Aorta (tissue), 5 donors: ENCODE results near the gene PRKAR1B. TPM values are rescaled to one million over a fixed set of nuclear protein-coding genes. Genes with fewer than 3 reads are reported as not detected.

Source experiments
- ATAC-seq: fragments of 200-7000 bp; cut with Tn5 transposase; one replicate; pipeline ENCODE4 v1.9.1; 2022; ENCODE audit warnings: moderate library complexity; ENCODE audit not compliant: low FRiP score
- DNase-seq, 2 donors: peaks; one replicate each; pipeline ENCODE4 v3.0.0-alpha.2; 2020
- H3K27ac ChIP-seq, 2 donors: one replicate each; pipeline ENCODE4 v1.5.1; 2013; ENCODE audit warnings: low read length in 2 of 2, mild to moderate bottlenecking in 2 of 2, moderate library complexity in 2 of 2, control low read depth in 1 of 2, inconsistent platforms in 1 of 2, low read depth in 1 of 2
- H3K27me3 ChIP-seq, 2 donors: one replicate each; pipeline ENCODE4 v1.6.1; 2013; ENCODE audit warnings: control low read depth in 1 of 2, low read length in 1 of 2, mild to moderate bottlenecking in 1 of 2, moderate library complexity in 1 of 2; ENCODE audit not compliant: insufficient read depth in 2 of 2, control insufficient read depth in 1 of 2
- H3K36me3 ChIP-seq, 2 donors: one replicate each; pipeline ENCODE4 v1.6.1; 2013; ENCODE audit warnings: control low read depth in 1 of 2, low read length in 1 of 2, mild to moderate bottlenecking in 1 of 2; ENCODE audit not compliant: insufficient read depth in 2 of 2, control insufficient read depth in 1 of 2
- H3K4me1 ChIP-seq, 2 donors: one replicate each; pipeline ENCODE4 v1.6.1; 2013; ENCODE audit warnings: low read length in 2 of 2, control low read depth in 1 of 2, mild to moderate bottlenecking in 1 of 2, moderate library complexity in 1 of 2; ENCODE audit not compliant: insufficient read depth in 2 of 2, control insufficient read depth in 1 of 2
- H3K4me3 ChIP-seq, 2 donors: one replicate each; pipeline ENCODE4 v1.5.1; 2013; ENCODE audit warnings: low read length in 2 of 2, control low read depth in 1 of 2, mild to moderate bottlenecking in 1 of 2
- H3K9me3 ChIP-seq: one replicate; pipeline ENCODE4 v1.6.1; 2013; ENCODE audit warnings: mild to moderate bottlenecking, low read length; ENCODE audit not compliant: control insufficient read depth
- WGBS, 2 donors: extraction: QIAGEN DNeasy Blood & Tissue Kit; methylation state at CpG; one replicate each; pipeline ENCODE4 v1.1.7; 2013; 5-methylcytosine and 5-hydroxymethylcytosine counted together
- intact Hi-C, 2 donors: fragments of 100-400 bp; cut with DNase I; formaldehyde crosslinking; loops; one replicate each; pipeline versions ENCODE4 v1.14.2 to v1.15.0; 2022
- polyA plus RNA-seq, 2 donors: library from polyadenylated mRNA; stranded (reverse); fragments of 200-250 nt; gene quantifications; one replicate each; pipeline ENCODE4 v1.2.3, GENCODE V29; 2013
- total RNA-seq, 2 donors: library from RNA; stranded (reverse); fragmentation: NEBNext Ultra II Directional; extraction: Animal tissue kit (Norgen Biotek cat#: 25700); gene quantifications; one replicate each; pipeline ENCODE4 v1.2.1, GENCODE V29; 2021
- donor health status: healthy with polysubstance abuse.
- donor health status: Bipolar disorder and iron deficiency.
- donor health status: DM: no; HTN: no; CAD: no.
- donor health status: DM: no; HTN: no; CAD: no.
- donor health status: DM: yes; HTN: yes; CAD: no.

The PRKAR1B gene
- total and polyA plus RNA-seq, 4 donors = 6.6 to 16.2 (median 14.1) TPM

GRCh38 chr7:725223-726005 lies 1.7 kb downstream of the PRKAR1B start:
- no peak for ATAC-seq
- no peaks in the 10 kb centered on the region for H3K4me1 ChIP-seq
- no peaks in the 10 kb centered on the region for H3K36me3 ChIP-seq
- H3K27ac ChIP-seq = no peak overlapping the region
- no peaks in the 10 kb centered on the region for H3K9me3 ChIP-seq
- H3K4me3 ChIP-seq = no peak overlapping the region
- intact Hi-C loops = no loop called here
- H3K27me3 ChIP-seq = no peaks in the 10 kb centered on the region
- DNase-seq = no peak
- 90 to 96% methylated on average over 8 of the region's 8 CpGs for WGBS, 2 donors

- intact Hi-C loops = no loop called here
- Histone ChIP-seq H3K4me1 (no peaks in the 10 kb centered on the region), H3K27ac (no peak overlapping the region), H3K27me3 (no peaks in the 10 kb centered on the region), H3K9me3 (no peaks in the 10 kb centered on the region), H3K4me3 (no peak overlapping the region), H3K36me3 (no peaks in the 10 kb centered on the region)
- no peak for ATAC-seq
- 93 to 95% methylated on average over 7 of the region's 7 CpGs for WGBS, 2 donors
- DNase-seq = no peak
Observed at GRCh38 chr7:724298-724697, 2.8 kb downstream of the PRKAR1B start.

GRCh38 chr7:723541-723940 lies 3.5 kb downstream of the PRKAR1B start:
- H3K36me3 ChIP-seq = no peaks in the 10 kb centered on the region
- no peak for DNase-seq
- no peaks in the 10 kb centered on the region for H3K9me3 ChIP-seq
- no peak for ATAC-seq
- 96 to 97% methylated on average over 9 of the region's 9 CpGs for WGBS, 2 donors
- no peak overlapping the region for H3K27ac ChIP-seq
- no peak overlapping the region for H3K4me3 ChIP-seq
- intact Hi-C loops = no loop called here
- H3K4me1 ChIP-seq = no peaks in the 10 kb centered on the region
- no peaks in the 10 kb centered on the region for H3K27me3 ChIP-seq

- DNase-seq = no peak
- H3K4me3 ChIP-seq = no peak overlapping the region
- no peak overlapping the region for H3K27ac ChIP-seq
- 94 to 96% methylated on average over 5 of the region's 5 CpGs for WGBS, 2 donors
- no peaks in the 10 kb centered on the region for H3K36me3 ChIP-seq
- intact Hi-C loops = no loop called here
- H3K9me3 ChIP-seq = no peaks in the 10 kb centered on the region
- H3K27me3 ChIP-seq = no peaks in the 10 kb centered on the region
- no peak for ATAC-seq
- H3K4me1 ChIP-seq = no peaks in the 10 kb centered on the region
Observed at GRCh38 chr7:721619-722248, 5.3 kb downstream of the PRKAR1B start.

GRCh38 chr7:716636-717035 lies 10.4 kb downstream of the PRKAR1B start:
- no peaks in the 10 kb centered on the region for H3K36me3 ChIP-seq
- H3K4me1 ChIP-seq = no peaks in the 10 kb centered on the region
- intact Hi-C loops = no loop called here
- no peak overlapping the region for H3K4me3 ChIP-seq
- no peaks in the 10 kb centered on the region for H3K27me3 ChIP-seq
- WGBS, 2 donors = 86 to 89% methylated on average over 11 of the region's 11 CpGs
- ATAC-seq (no peak), DNase-seq (no peak)
- no peaks in the 10 kb centered on the region for H3K9me3 ChIP-seq
- H3K27ac ChIP-seq = no peak overlapping the region

GRCh38 chr7:716222-716621 lies 10.9 kb downstream of the PRKAR1B start:
- Histone ChIP-seq H3K27ac (no peak overlapping the region), H3K4me1 (no peaks in the 10 kb centered on the region), H3K27me3 (no peaks in the 10 kb centered on the region), H3K9me3 (no peaks in the 10 kb centered on the region), H3K36me3 (no peaks in the 10 kb centered on the region), H3K4me3 (no peak overlapping the region)
- DNase-seq (no peak), ATAC-seq (no peak)
- 60 to 66% methylated on average over 10 of the region's 10 CpGs for WGBS, 2 donors
- intact Hi-C loops = no loop called here

GRCh38 chr7:714251-714671 lies 12.8 kb downstream of the PRKAR1B start:
- no peak overlapping the region for H3K27ac ChIP-seq
- H3K27me3 ChIP-seq = no peaks in the 10 kb centered on the region
- ATAC-seq (no peak), DNase-seq (no peak)
- 91 to 93% methylated on average over 13 of the region's 13 CpGs for WGBS, 2 donors
- no peaks in the 10 kb centered on the region for H3K4me1 ChIP-seq
- H3K4me3 ChIP-seq = no peak overlapping the region
- intact Hi-C loops = no loop called here
- no peaks in the 10 kb centered on the region for H3K36me3 ChIP-seq
- H3K9me3 ChIP-seq = no peaks in the 10 kb centered on the region

GRCh38 chr7:713488-714230 lies 13.4 kb downstream of the PRKAR1B start:
- H3K9me3 ChIP-seq = no peaks in the 10 kb centered on the region
- H3K36me3 ChIP-seq = no peaks in the 10 kb centered on the region
- intact Hi-C loops = no loop called here
- H3K4me3 ChIP-seq = no peak overlapping the region
- ATAC-seq (no peak), DNase-seq (no peak)
- H3K27ac ChIP-seq = no peak overlapping the region
- WGBS, 2 donors = 93% methylated on average over 16 of the region's 16 CpGs
- no peaks in the 10 kb centered on the region for H3K27me3 ChIP-seq
- no peaks in the 10 kb centered on the region for H3K4me1 ChIP-seq

GRCh38 chr7:713139-713457 lies 14.0 kb downstream of the PRKAR1B start:
- intact Hi-C loops = no loop called here
- WGBS, 2 donors = 92 to 94% methylated on average over 9 of the region's 9 CpGs
- no peak overlapping the region for H3K4me3 ChIP-seq
- H3K36me3 ChIP-seq = no peaks in the 10 kb centered on the region
- H3K27ac ChIP-seq = no peak overlapping the region
- no peak for ATAC-seq
- H3K9me3 ChIP-seq = no peaks in the 10 kb centered on the region
- DNase-seq = no peak
- H3K4me1 ChIP-seq = no peaks in the 10 kb centered on the region
- no peaks in the 10 kb centered on the region for H3K27me3 ChIP-seq
